Thyroid gland (tissue), 4 donors: ENCODE results near the gene PSKH1. TPM values are rescaled to one million over a fixed set of nuclear protein-coding genes. Genes with fewer than 3 reads are reported as not detected.

Source experiments
- DNase-seq, 2 donors: peaks; one replicate each; pipeline ENCODE4 v3.0.0-alpha.2; 2019
- H3K27ac ChIP-seq, 3 donors: fragments of 200-600 bp; sonication (generic); 1 replicate in 2 of 3; 2 replicates in 1 of 3; pipeline ENCODE4 v1.5.1; 2016 to 2019; ENCODE audit warnings: mild to moderate bottlenecking in 1 of 3, moderate library complexity in 1 of 3
- H3K27me3 ChIP-seq: fragments of 200-600 bp; sonication (generic); one replicate; pipeline ENCODE4 v1.5.1; 2019
- H3K36me3 ChIP-seq, 2 donors: fragments of 200-600 bp; sonication (generic); one replicate each; pipeline ENCODE4 v1.5.1; 2016 to 2019
- H3K4me1 ChIP-seq, 2 donors: fragments of 200-600 bp; sonication (generic); one replicate each; pipeline ENCODE4 v1.5.1; 2017 to 2019
- H3K4me3 ChIP-seq, 3 donors: fragments of 200-600 bp; sonication (generic); replicated peaks in 1 of 3; 1 replicate in 2 of 3; 2 replicates in 1 of 3; pipeline ENCODE4 v1.5.1; 2016; ENCODE audit warnings: mild to moderate bottlenecking in 1 of 3
- H3K9me3 ChIP-seq: fragments of 200-600 bp; sonication (generic); one replicate; pipeline ENCODE4 v1.5.1; 2017
- POLR2A ChIP-seq, 2 donors: fragments of 450-650 bp; IDR thresholded peaks; one replicate each; pipeline ENCODE4 v1.6.1; 2017; ENCODE audit warnings: antibody characterized with exemption in 2 of 2, mild to moderate bottlenecking in 2 of 2, moderate library complexity in 1 of 2
- WGBS, 2 donors: methylation state at CpG; one replicate each; pipeline ENCODE4 v1.1.5; 2017; 5-methylcytosine and 5-hydroxymethylcytosine counted together
- intact Hi-C: fragments of 100-400 bp; cut with DNase I; formaldehyde crosslinking; loops from one replicate; pipeline ENCODE4 v1.15.1; 2023
- total RNA-seq, 4 donors: library from RNA; depleted of rRNA; stranded (reverse); fragments of >200 nt; gene quantifications; one replicate each; pipeline ENCODE4 v1.2.3, GENCODE V29; 2016
- TF ChIP-seq, protein P1 (sequence below), 6 experiments: fragments of 200-600 bp in 3 of 6; fragments of 450-650 bp in 3 of 6; sonication (generic) in 3 of 6; IDR thresholded peaks; one replicate each; pipeline ENCODE4 v1.5.1; 2016 to 2019; ENCODE audit warnings: antibody characterized with exemption in 6 of 6, mild to moderate bottlenecking in 2 of 6, inconsistent platforms in 1 of 6, moderate library complexity in 1 of 6

Gene PSKH1
- total RNA-seq, 4 donors from 2014 or later: 20.3 to 35.7 (median 28.8) TPM

DNA sequence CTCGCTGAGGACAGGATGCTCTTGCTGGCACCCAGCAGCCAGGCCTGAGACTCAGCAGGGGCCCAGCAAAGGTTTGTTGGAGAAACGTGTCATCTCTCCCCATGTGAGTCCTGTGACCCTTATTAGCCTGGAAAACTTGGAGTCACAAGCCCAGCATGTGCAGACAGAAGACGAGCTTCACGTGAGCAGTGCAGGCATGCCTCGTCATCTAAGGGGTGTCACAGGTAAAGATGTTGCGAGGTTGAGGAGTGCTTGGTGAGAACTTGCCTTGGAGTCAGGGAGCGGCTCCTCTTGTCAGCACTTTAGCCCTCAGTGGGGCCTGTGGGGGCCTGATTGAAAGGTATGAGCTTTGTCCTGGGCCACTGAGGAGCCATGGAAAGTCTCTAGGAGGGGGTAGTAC, 40.8 kb downstream of the PSKH1 start:
- intact Hi-C loops: loop anchor here (10.0 kb wide), 1 partner anchor 269 kb away; the partner anchor contains the start of genes ACD, C16orf86, ENKD1 and PARD6A
- DNase-seq: no peak
- Histone ChIP-seq H3K36me3 (peaks cover 0 to 3% of the 10 kb centered on the region in 2 donors), H3K27me3 (no peaks in the 10 kb centered on the region), H3K27ac (no peak overlapping the region), H3K9me3 (no peaks in the 10 kb centered on the region), H3K4me3 (no peak overlapping the region), H3K4me1 (peaks cover 7 to 15% of the 10 kb centered on the region in 2 donors)
- TF ChIP-seq, protein P1, sequence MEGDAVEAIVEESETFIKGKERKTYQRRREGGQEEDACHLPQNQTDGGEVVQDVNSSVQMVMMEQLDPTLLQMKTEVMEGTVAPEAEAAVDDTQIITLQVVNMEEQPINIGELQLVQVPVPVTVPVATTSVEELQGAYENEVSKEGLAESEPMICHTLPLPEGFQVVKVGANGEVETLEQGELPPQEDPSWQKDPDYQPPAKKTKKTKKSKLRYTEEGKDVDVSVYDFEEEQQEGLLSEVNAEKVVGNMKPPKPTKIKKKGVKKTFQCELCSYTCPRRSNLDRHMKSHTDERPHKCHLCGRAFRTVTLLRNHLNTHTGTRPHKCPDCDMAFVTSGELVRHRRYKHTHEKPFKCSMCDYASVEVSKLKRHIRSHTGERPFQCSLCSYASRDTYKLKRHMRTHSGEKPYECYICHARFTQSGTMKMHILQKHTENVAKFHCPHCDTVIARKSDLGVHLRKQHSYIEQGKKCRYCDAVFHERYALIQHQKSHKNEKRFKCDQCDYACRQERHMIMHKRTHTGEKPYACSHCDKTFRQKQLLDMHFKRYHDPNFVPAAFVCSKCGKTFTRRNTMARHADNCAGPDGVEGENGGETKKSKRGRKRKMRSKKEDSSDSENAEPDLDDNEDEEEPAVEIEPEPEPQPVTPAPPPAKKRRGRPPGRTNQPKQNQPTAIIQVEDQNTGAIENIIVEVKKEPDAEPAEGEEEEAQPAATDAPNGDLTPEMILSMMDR (IDR thresholded peaks at IDR 0.05): no peak
- no peak for TF ChIP-seq POLR2A (IDR thresholded peaks at IDR 0.05)
- 70 to 94% methylated on average over 4 to 7 of the region's 7 CpGs for WGBS, 2 donors

DNA sequence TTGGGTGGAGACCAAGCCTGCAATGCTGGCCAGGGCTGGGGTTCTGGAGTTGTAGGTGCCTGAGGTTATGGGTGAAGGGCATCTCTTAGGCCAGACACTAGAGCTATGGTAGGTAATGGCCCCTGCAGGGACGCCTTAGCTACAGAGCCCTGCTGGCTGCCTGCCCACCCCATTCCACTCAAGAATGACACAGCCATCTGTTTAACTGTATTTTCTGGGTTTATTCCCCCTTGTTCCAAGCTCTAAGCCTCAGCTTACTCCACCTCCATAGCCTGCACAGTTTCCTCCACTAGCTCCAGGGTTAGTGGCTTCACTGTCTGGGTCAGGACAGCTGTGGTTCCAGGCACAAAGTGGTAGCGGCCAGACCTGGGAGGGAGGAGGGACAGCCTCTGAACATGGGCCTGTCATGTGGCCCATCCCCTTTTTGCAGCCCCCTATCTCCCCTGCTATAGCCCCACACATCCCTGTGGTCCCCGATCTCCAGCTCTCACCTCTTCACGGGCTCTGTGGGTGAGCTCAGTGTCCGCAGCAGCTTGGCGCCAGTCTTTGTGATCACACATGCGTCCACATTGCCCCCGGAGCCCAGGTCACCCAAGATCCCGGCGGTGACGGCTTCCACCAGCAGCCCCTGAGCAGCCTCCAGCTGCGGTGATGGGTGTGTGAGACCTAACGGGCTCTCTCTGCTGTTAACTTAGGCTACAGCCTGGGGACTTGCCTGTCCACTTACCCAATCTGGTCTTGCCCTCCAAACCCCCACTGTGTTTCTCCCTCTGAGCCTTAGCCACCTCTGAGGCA, 41.4 kb downstream of the PSKH1 start:
- Histone ChIP-seq H3K4me3 (no peak overlapping the region), H3K27me3 (no peaks in the 10 kb centered on the region), H3K36me3 (no peaks in the 10 kb centered on the region), H3K27ac (no peak overlapping the region), H3K4me1 (peaks cover 7 to 15% of the 10 kb centered on the region in 2 donors), H3K9me3 (no peaks in the 10 kb centered on the region)
- 63 to 68% methylated on average over 13 of the region's 13 CpGs for WGBS, 2 donors
- TF ChIP-seq POLR2A (IDR thresholded peaks at IDR 0.05): no peak
- TF ChIP-seq, protein P1 (IDR thresholded peaks at IDR 0.05): no peak
- intact Hi-C loops: loop anchor here (10.0 kb wide), 1 partner anchor 270 kb away; the partner anchor contains the start of genes ACD, C16orf86, ENKD1 and PARD6A
- DNase-seq: no peak

DNA sequence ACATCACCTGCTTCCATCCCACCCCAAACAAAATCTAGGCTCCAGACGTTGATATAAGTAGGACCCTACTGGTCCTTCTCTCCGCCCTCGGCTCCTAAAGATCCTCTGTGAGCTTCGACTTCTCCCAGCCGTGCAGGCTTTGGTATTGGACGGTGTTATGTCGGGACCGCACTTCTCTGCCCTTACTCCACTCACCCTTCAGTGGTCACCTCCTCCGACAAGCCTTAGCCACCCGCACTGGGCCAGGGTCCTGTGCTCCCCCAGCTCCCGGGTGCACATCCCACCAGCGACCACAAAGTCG, 42.0 kb downstream of the PSKH1 start:
- no peak overlapping the region for H3K4me3 ChIP-seq
- TF ChIP-seq, protein P1 (IDR thresholded peaks at IDR 0.05): no peak
- no peak for TF ChIP-seq POLR2A (IDR thresholded peaks at IDR 0.05)
- intact Hi-C loops: loop anchor here (10.0 kb wide), 1 partner anchor 270 kb away; the partner anchor contains the start of genes ACD, C16orf86, ENKD1 and PARD6A
- H3K9me3 ChIP-seq: no peaks in the 10 kb centered on the region
- H3K36me3 ChIP-seq: no peaks in the 10 kb centered on the region
- DNase-seq: no peak
- H3K27me3 ChIP-seq: no peaks in the 10 kb centered on the region
- 25 to 31% methylated on average over 13 of the region's 13 CpGs for WGBS, 2 donors
- H3K27ac ChIP-seq: peak overlapping the region in 2 of 3 donors; percentile 49 to 86
- H3K4me1 ChIP-seq: peaks cover 7 to 15% of the 10 kb centered on the region in 2 donors

DNA sequence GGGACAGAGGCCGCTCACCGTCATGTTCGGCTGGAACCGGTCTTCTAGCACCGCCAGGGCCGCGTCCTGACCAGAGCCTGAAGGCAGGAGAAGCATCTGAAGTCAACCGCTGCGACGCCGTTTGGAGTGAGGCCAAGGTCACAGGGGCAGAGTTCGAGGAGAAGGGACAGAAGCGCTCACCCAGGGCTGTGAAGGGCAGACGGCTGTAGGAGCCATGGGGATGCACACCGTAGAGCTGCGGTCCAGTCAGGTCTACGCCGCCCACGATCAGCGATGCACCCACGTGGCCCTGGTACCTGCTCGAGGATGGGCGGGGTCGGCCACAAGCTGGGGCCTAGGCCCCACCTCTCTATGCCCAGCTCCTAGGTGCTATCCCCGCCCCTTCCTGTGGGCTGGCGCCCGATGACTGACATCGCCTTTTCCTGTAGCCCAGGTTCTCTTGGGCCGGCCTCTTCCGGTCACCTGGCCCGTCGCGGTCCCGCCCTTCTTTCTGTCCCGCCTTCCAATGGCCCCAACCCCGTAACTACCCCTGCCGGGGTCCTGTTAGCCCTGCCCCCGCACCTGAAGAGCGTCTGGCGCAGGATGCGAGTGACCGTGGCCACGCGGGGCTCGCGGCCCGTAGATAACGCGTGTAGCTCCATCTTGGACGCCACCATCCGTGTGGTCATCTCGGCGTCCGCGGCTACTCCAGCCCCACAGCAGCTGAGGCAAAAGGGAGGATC, 42.5 kb downstream of the PSKH1 start:
- TF ChIP-seq, protein P1 (IDR thresholded peaks at IDR 0.05): no peak
- TF ChIP-seq POLR2A (IDR thresholded peaks at IDR 0.05): peak; percentile 71 to 81
- Histone ChIP-seq H3K4me3 (peak overlapping the region; percentile 77 to 97 (median 92)), H3K27ac (peak overlapping the region; percentile 81 to 95 (median 86)), H3K9me3 (no peaks in the 10 kb centered on the region), H3K36me3 (no peaks in the 10 kb centered on the region), H3K4me1 (peaks cover 7 to 15% of the 10 kb centered on the region in 2 donors), H3K27me3 (no peaks in the 10 kb centered on the region)
- intact Hi-C loops: loop anchor here (10.0 kb wide), 1 partner anchor 271 kb away; the partner anchor contains the start of genes ACD, C16orf86, ENKD1 and PARD6A
- WGBS, 2 donors: 1 to 2% methylated on average over 49 to 52 of the region's 55 CpGs
- DNase-seq: peak; percentile 99
